Activated CD8-positive, alpha-beta memory T cell treated with anti-CD3 and anti-CD28 coated beads, Interleukin-2, amount 10 ng/mL, durations not matched to agents 7 days and 5 days (primary cell): Measurements from ENCODE around the gene DDX23. TPM values are rescaled to one million over a fixed set of nuclear protein-coding genes. Genes with fewer than 3 reads are reported as not detected.
"Not testable (repeated sequence)": the region's sequence is repeated elsewhere in the genome, so short reads cannot be mapped to it uniquely, and the experiment has no call there.

Source experiments
- ATAC-seq: fragments of 150-1000 bp; cut with Tn5 transposase; one replicate; pipeline ENCODE4 v1.10.0; 2021; ENCODE audit warnings: moderate library complexity
- CTCF ChIA-PET: fragments of 350-600 bp; sonication (Branson Sonifier 250); formaldehyde crosslinking; loops from one replicate; lab custom pipeline; 2021; ENCODE audit warnings: antibody characterized with exemption; lab: Charles Lee
- DNase-seq: peaks from one replicate; pipeline ENCODE4 v3.0.0-alpha.2; 2020
- H3K27ac Mint-ChIP-seq: one replicate; pipeline ENCODE4 v1.8.0; 2021; ENCODE audit warnings: mild to moderate bottlenecking, mixed read lengths
- H3K27me3 Mint-ChIP-seq: one replicate; pipeline ENCODE4 v1.8.0; 2021; ENCODE audit warnings: mixed read lengths
- H3K36me3 Mint-ChIP-seq: one replicate; pipeline ENCODE4 v1.8.0; 2021; ENCODE audit warnings: mild to moderate bottlenecking, mixed read lengths
- H3K4me1 Mint-ChIP-seq: one replicate; pipeline ENCODE4 v1.8.0; 2021; ENCODE audit warnings: mixed read lengths
- H3K4me3 Mint-ChIP-seq: one replicate; pipeline ENCODE4 v1.8.0; 2021; ENCODE audit warnings: mild to moderate bottlenecking, moderate library complexity, mixed read lengths
- H3K9me3 Mint-ChIP-seq: one replicate; pipeline ENCODE4 v1.8.0; 2022; ENCODE audit warnings: low read depth, mixed read lengths
- total RNA-seq, 2 experiments: library from RNA; stranded (reverse); gene quantifications; one replicate each; pipeline ENCODE4 v1.2.3, GENCODE V29; 2021

DDX23 gene
- total RNA-seq, 2 experiments from 2014 or later: 146 to 157 TPM

GRCh38 chr12:48859607-48860006 is 7.6 kb upstream of the DDX23 start:
- H3K27ac Mint-ChIP-seq: no peak overlapping the region
- CTCF ChIA-PET: interaction anchor here (1.0 to 12.7 kb wide), 6 partner anchors 31 to 140 kb away, joined by 3 to 157 read pairs (median 6); partner anchors contain the start of genes ARF3, DDN and FKBP11
- H3K9me3 Mint-ChIP-seq: no peaks in the 10 kb centered on the region
- ATAC-seq (no peak), DNase-seq (no peak)
- H3K36me3 Mint-ChIP-seq: peaks cover 2% of the 10 kb centered on the region
- H3K27me3 Mint-ChIP-seq: peaks cover 19% of the 10 kb centered on the region
- peaks cover 12% of the 10 kb centered on the region for H3K4me1 Mint-ChIP-seq
- no peak overlapping the region for H3K4me3 Mint-ChIP-seq

GRCh38 chr12:48858043-48858442 is 6.1 kb upstream of the DDX23 start:
- H3K4me1 Mint-ChIP-seq: peaks cover 9% of the 10 kb centered on the region
- H3K9me3 Mint-ChIP-seq: no peaks in the 10 kb centered on the region
- peaks cover 5% of the 10 kb centered on the region for H3K27me3 Mint-ChIP-seq
- no peak for DNase-seq
- peaks cover 2% of the 10 kb centered on the region for H3K36me3 Mint-ChIP-seq
- ATAC-seq: no peak
- CTCF ChIA-PET: interaction anchor here (1.0 to 12.7 kb wide), 5 partner anchors 9 to 131 kb away, joined by 3 to 157 read pairs (median 10); partner anchors contain the start of gene RND1
- H3K27ac Mint-ChIP-seq: no peak overlapping the region
- H3K4me3 Mint-ChIP-seq: no peak overlapping the region

- no peaks in the 10 kb centered on the region for H3K9me3 Mint-ChIP-seq
- peaks cover under 1% of the 10 kb centered on the region for H3K27me3 Mint-ChIP-seq
- H3K4me1 Mint-ChIP-seq: peaks cover 13% of the 10 kb centered on the region
- no peak for ATAC-seq
- H3K27ac Mint-ChIP-seq: no peak overlapping the region
- no peak for DNase-seq
- H3K4me3 Mint-ChIP-seq: no peak overlapping the region
- CTCF ChIA-PET: interaction anchor here (1.0 to 12.7 kb wide), 7 partner anchors 9 to 140 kb away, joined by 3 to 211 read pairs (median 10); partner anchors contain the start of gene RND1
- H3K36me3 Mint-ChIP-seq: peaks cover 2% of the 10 kb centered on the region
Observed at GRCh38 chr12:48857278-48857994, 5.5 kb upstream of the DDX23 start.

GRCh38 chr12:48856379-48856778 is 4.4 kb upstream of the DDX23 start:
- Mint-ChIP-seq H3K27me3 (no peaks in the 10 kb centered on the region), H3K4me1 (peaks cover 13% of the 10 kb centered on the region), H3K4me3 (no peak overlapping the region), H3K27ac (no peak overlapping the region), H3K9me3 (no peaks in the 10 kb centered on the region), H3K36me3 (peaks cover 2% of the 10 kb centered on the region)
- CTCF ChIA-PET: interaction anchor here (0.9 to 12.7 kb wide), 10 partner anchors 10 to 141 kb away, joined by 3 to 211 read pairs (median 4); partner anchors contain the start of gene RND1
- DNase-seq (no peak), ATAC-seq (no peak)

- CTCF ChIA-PET: interaction anchor here (5.0 to 12.7 kb wide), 5 partner anchors 12 to 133 kb away, joined by 61 to 211 read pairs (median 86); partner anchors contain the start of gene RND1
- H3K4me3 Mint-ChIP-seq, H3K27ac Mint-ChIP-seq, H3K27me3 Mint-ChIP-seq, DNase-seq, H3K9me3 Mint-ChIP-seq, ATAC-seq: not testable (repeated sequence)
- peaks cover 11% of the 10 kb centered on the region for H3K36me3 Mint-ChIP-seq
- peaks cover 22% of the 10 kb centered on the region for H3K4me1 Mint-ChIP-seq
Observed at GRCh38 chr12:48854932-48855331, 3.0 kb upstream of the DDX23 start.

- Mint-ChIP-seq H3K4me1 (peaks cover 26% of the 10 kb centered on the region), H3K36me3 (peaks cover 14% of the 10 kb centered on the region), H3K27me3 (no peaks in the 10 kb centered on the region), H3K9me3 (no peaks in the 10 kb centered on the region), H3K27ac (no peak overlapping the region), H3K4me3 (no peak overlapping the region)
- CTCF ChIA-PET: interaction anchor here (0.6 to 12.7 kb wide), 11 partner anchors 12 to 143 kb away, joined by 3 to 211 read pairs (median 44); partner anchors contain the start of genes DDN and RND1
- DNase-seq (no peak), ATAC-seq (no peak)
Observed at GRCh38 chr12:48854488-48854887, 2.5 kb upstream of the DDX23 start.

- CTCF ChIA-PET: interaction anchor here (0.7 to 12.7 kb wide), 52 partner anchors 8 to 413 kb away, joined by 3 to 211 read pairs (median 5); partner anchors contain the start of genes ARF3, DDN, FKBP11 and PRKAG1
- H3K9me3 Mint-ChIP-seq: no peaks in the 10 kb centered on the region
- peak overlapping the region; percentile 97 for H3K27ac Mint-ChIP-seq
- ATAC-seq (peak; percentile 35), DNase-seq (peak; percentile 94)
- H3K36me3 Mint-ChIP-seq: peaks cover 16% of the 10 kb centered on the region
- peak overlapping the region; percentile 96 for H3K4me3 Mint-ChIP-seq
- H3K27me3 Mint-ChIP-seq: no peaks in the 10 kb centered on the region
- H3K4me1 Mint-ChIP-seq: peaks cover 30% of the 10 kb centered on the region
Observed at GRCh38 chr12:48852734-48853688, 1.0 kb upstream of the DDX23 start.

- not testable (repeated sequence) for H3K4me3 Mint-ChIP-seq, H3K4me1 Mint-ChIP-seq
Observed at GRCh38 chr12:48842021-48842420, 9.9 kb downstream of the DDX23 start.

GRCh38 chr12:48838048-48838447 is 13.9 kb downstream of the DDX23 start:
- Mint-ChIP-seq H3K4me3 (no peak overlapping the region), H3K27me3 (no peaks in the 10 kb centered on the region), H3K27ac (no peak overlapping the region), H3K4me1 (no peaks in the 10 kb centered on the region), H3K36me3 (peaks cover 48% of the 10 kb centered on the region), H3K9me3 (no peaks in the 10 kb centered on the region)
- CTCF ChIA-PET: no interaction called here
- no peak for DNase-seq
- ATAC-seq: no peak

More at GRCh38 chr12:48842021-48842420, 9.9 kb downstream of the DDX23 start:
- DNase-seq, CTCF ChIA-PET, H3K27ac Mint-ChIP-seq, H3K9me3 Mint-ChIP-seq, ATAC-seq, H3K27me3 Mint-ChIP-seq: not testable (repeated sequence)
- peaks cover 40% of the 10 kb centered on the region for H3K36me3 Mint-ChIP-seq

- ATAC-seq: no peak
- no peak for DNase-seq
- CTCF ChIA-PET: interaction anchor here (1.1 to 3.9 kb wide), 2 partner anchors 17 to 58 kb away, joined by 3 to 17 read pairs; no protein-coding TSS in a partner anchor
- no peaks in the 10 kb centered on the region for H3K27me3 Mint-ChIP-seq
- peaks cover 47% of the 10 kb centered on the region for H3K36me3 Mint-ChIP-seq
- H3K4me3 Mint-ChIP-seq: no peak overlapping the region
- no peaks in the 10 kb centered on the region for H3K4me1 Mint-ChIP-seq
- H3K9me3 Mint-ChIP-seq: no peaks in the 10 kb centered on the region
- no peak overlapping the region for H3K27ac Mint-ChIP-seq
Observed at GRCh38 chr12:48832321-48833060, 19.5 kb downstream of the DDX23 start.

GRCh38 chr12:48831257-48831656 is 20.7 kb downstream of the DDX23 start:
- no peak for ATAC-seq
- Mint-ChIP-seq H3K27ac (no peak overlapping the region), H3K4me3 (no peak overlapping the region), H3K27me3 (no peaks in the 10 kb centered on the region), H3K4me1 (no peaks in the 10 kb centered on the region), H3K9me3 (no peaks in the 10 kb centered on the region), H3K36me3 (peaks cover 35% of the 10 kb centered on the region)
- no peak for DNase-seq
- CTCF ChIA-PET: interaction anchor here (3.9 kb wide), 1 partner anchor 16 kb away, joined by 17 read pairs; no protein-coding TSS in a partner anchor

- no peak overlapping the region for H3K27ac Mint-ChIP-seq
- DNase-seq: no peak
- no peaks in the 10 kb centered on the region for H3K27me3 Mint-ChIP-seq
- no peaks in the 10 kb centered on the region for H3K9me3 Mint-ChIP-seq
- no peak overlapping the region for H3K4me3 Mint-ChIP-seq
- peaks cover 7% of the 10 kb centered on the region for H3K4me1 Mint-ChIP-seq
- CTCF ChIA-PET: interaction anchor here (0.6 kb wide), 1 partner anchor 249 kb away, joined by 3 read pairs; no protein-coding TSS in a partner anchor
- peaks cover 25% of the 10 kb centered on the region for H3K36me3 Mint-ChIP-seq
- ATAC-seq: no peak
Observed at GRCh38 chr12:48828841-48829575, 23.0 kb downstream of the DDX23 start.
